Fibroblast of villous mesenchyme (primary cell): ENCODE results near the gene TUBGCP5. TPM values are rescaled to one million over a fixed set of nuclear protein-coding genes. Genes with fewer than 3 reads are reported as not detected.

Source experiments
- DNase-seq: peaks from one replicate; pipeline ENCODE4 v3.0.0-alpha.2; 2010; ENCODE audit warnings: low read depth
- H3K4me3 ChIP-seq: 2 replicates; pipeline ENCODE4 v1.5.1; 2011; ENCODE audit warnings: low read depth, mild to moderate bottlenecking, low read length
- CTCF ChIP-seq: IDR thresholded peaks from 2 replicates; pipeline ENCODE4 v1.5.1; 2012; ENCODE audit warnings: low read depth, mild to moderate bottlenecking, low read length; ENCODE audit not compliant: insufficient read depth
- total RNA-seq: library from RNA; depleted of rRNA; stranded (reverse); fragments of >200 nt; gene quantifications from 2 replicates; pipeline ENCODE4 v1.2.3, GENCODE V29; 2012

The TUBGCP5 gene
- total RNA-seq, 1 donor, result 31.1 TPM

GRCh38 chr15:23074684-23075083 lies 35.3 kb upstream of the TUBGCP5 start:
- TF ChIP-seq CTCF, result no peak
- no peak for DNase-seq
- H3K4me3 ChIP-seq, result no peak overlapping the region

GRCh38 chr15:23073890-23074646 lies 34.7 kb upstream of the TUBGCP5 start:
- H3K4me3 ChIP-seq, result no peak overlapping the region
- DNase-seq, result no peak
- TF ChIP-seq CTCF, result no peak

- TF ChIP-seq CTCF, result no peak
- no peak overlapping the region for H3K4me3 ChIP-seq
- no peak for DNase-seq
Observed at GRCh38 chr15:23072633-23073032, 33.3 kb upstream of the TUBGCP5 start.

- no peak for DNase-seq
- H3K4me3 ChIP-seq, result no peak overlapping the region
- TF ChIP-seq CTCF, result peak; percentile 27
Observed at GRCh38 chr15:23069496-23070166, 30.3 kb upstream of the TUBGCP5 start.

- no peak overlapping the region for H3K4me3 ChIP-seq
- DNase-seq, result no peak
- TF ChIP-seq CTCF, result no peak
Observed at GRCh38 chr15:23067416-23067815, 28.0 kb upstream of the TUBGCP5 start.

GRCh38 chr15:23065836-23066235 lies 26.5 kb upstream of the TUBGCP5 start:
- no peak for DNase-seq
- H3K4me3 ChIP-seq, result no peak overlapping the region
- TF ChIP-seq CTCF, result no peak
